PC-9 (cell line): Measurements from ENCODE around the gene TXNL4A. TPM values are rescaled to one million over a fixed set of nuclear protein-coding genes. Genes with fewer than 3 reads are reported as not detected.

Experiments used
- BruUV-seq: library from RNA; stranded (reverse); fragments of 400-500 nt; replicated peaks from 2 replicates; lab custom pipeline; 2021; lab: Mats Ljungman, UMichigan
- CTCF ChIA-PET: fragments of 300-600 bp; sonication (Branson Sonifier 250); formaldehyde crosslinking; loops from one replicate; lab custom pipeline; 2022; ENCODE audit warnings: antibody characterized with exemption; lab: Charles Lee
- POLR2A ChIA-PET: fragments of 300-600 bp; sonication (Branson Sonifier 250); formaldehyde crosslinking; loops from one replicate; lab custom pipeline; 2022; ENCODE audit warnings: antibody characterized with exemption; ENCODE audit not compliant: unreplicated experiment; lab: Charles Lee
- DNase-seq, 2 experiments: peaks; one replicate each; pipeline versions ENCODE4 v3.0.0 to v3.0.0-alpha.2; 2015 to 2022; ENCODE audit warnings: mixed read lengths in 1 of 2
- H2AFZ ChIP-seq: fragments of 200-600 bp; sonication (generic); 2 replicates; pipeline ENCODE4 v1.8.1; 2017; ENCODE audit warnings: antibody characterized with exemption
- H3F3A ChIP-seq: fragments of 200-600 bp; sonication (generic); 2 replicates; pipeline ENCODE4 v1.8.1; 2017; ENCODE audit warnings: antibody characterized with exemption, mild to moderate bottlenecking, low read depth; ENCODE audit not compliant: insufficient read depth
- H3K27ac ChIP-seq: fragments of 200-600 bp; sonication (generic); 2 replicates; pipeline ENCODE4 v1.6.1; 2016; ENCODE audit warnings: mixed run types
- H3K27me3 ChIP-seq: fragments of 200-600 bp; sonication (generic); 2 replicates; pipeline ENCODE4 v1.6.1; 2016; ENCODE audit warnings: low read depth, mixed run types; ENCODE audit not compliant: insufficient read depth
- H3K36me3 ChIP-seq: fragments of 200-600 bp; sonication (generic); 2 replicates; pipeline ENCODE4 v1.6.1; 2016; ENCODE audit warnings: low read depth, mixed run types
- H3K4me1 ChIP-seq: fragments of 200-600 bp; sonication (generic); replicated peaks from 2 replicates; pipeline ENCODE4 v1.6.1; 2016; ENCODE audit warnings: mixed run types; ENCODE audit not compliant: insufficient read depth
- H3K4me2 ChIP-seq: fragments of 200-600 bp; sonication (generic); 2 replicates; pipeline ENCODE4 v1.6.1; 2017; ENCODE audit warnings: mixed run types
- H3K4me3 ChIP-seq: fragments of 200-600 bp; sonication (generic); 2 replicates; pipeline ENCODE4 v1.6.1; 2016; ENCODE audit warnings: mixed run types
- H3K79me2 ChIP-seq: fragments of 200-600 bp; sonication (generic); 2 replicates; pipeline ENCODE4 v1.6.1; 2017; ENCODE audit warnings: low read depth, mixed run types
- H3K9me2 ChIP-seq: fragments of 200-600 bp; sonication (generic); 2 replicates; pipeline ENCODE4 v1.8.1; 2017; ENCODE audit warnings: mild to moderate bottlenecking; ENCODE audit not compliant: insufficient read depth
- H3K9me3 ChIP-seq: fragments of 200-600 bp; sonication (generic); 2 replicates; pipeline ENCODE4 v1.8.1; 2016; ENCODE audit warnings: low read depth; ENCODE audit not compliant: insufficient read depth
- H4K20me1 ChIP-seq: fragments of 200-600 bp; sonication (generic); 2 replicates; pipeline ENCODE4 v1.8.1; 2017; ENCODE audit not compliant: insufficient read depth
- CTCF ChIP-seq: fragments of 200-600 bp; sonication (generic); conservative IDR thresholded peaks from 2 replicates; pipeline ENCODE4 v1.6.1; 2017; ENCODE audit warnings: mixed run types, antibody characterized with exemption, mild to moderate bottlenecking, moderate library complexity
- EZH2 ChIP-seq: fragments of 200-600 bp; sonication (generic); IDR thresholded peaks from 2 replicates; pipeline ENCODE4 v1.8.0; 2017; ENCODE audit warnings: antibody characterized with exemption, low read depth
- intact Hi-C: fragments of 100-400 bp; cut with micrococcal nuclease; formaldehyde crosslinking; loops from one replicate; pipeline ENCODE4 v1.10.0; 2022; ENCODE audit not compliant: unreplicated experiment
- total RNA-seq: library from RNA; stranded (reverse); gene quantifications from 2 replicates; pipeline ENCODE4 v1.2.3, GENCODE V29; 2021

Gene TXNL4A
- total RNA-seq, 1 experiment from 2014 or later = 106 TPM

- H4K20me1 ChIP-seq = no peaks in the 10 kb centered on the region
- BruUV-seq = no TSS peak
- peaks cover 18% of the 10 kb centered on the region for H3K4me1 ChIP-seq
- no peak for TF ChIP-seq CTCF
- TF ChIP-seq EZH2 = no peak
- ChIA-PET POLR2A (no interaction called here), CTCF (no interaction called here)
- intact Hi-C loops = no loop called here
- no peak overlapping the region for H2AFZ ChIP-seq
- H3F3A ChIP-seq = peaks cover 12% of the 10 kb centered on the region; the same call in 1 of the 2 replicates
- no peak for DNase-seq
- H3K79me2 ChIP-seq = no peaks in the 10 kb centered on the region
- no peaks in the 10 kb centered on the region for H3K9me2 ChIP-seq
- no peaks in the 10 kb centered on the region for H3K27me3 ChIP-seq
- no peaks in the 10 kb centered on the region for H3K36me3 ChIP-seq
- H3K27ac ChIP-seq = no peak overlapping the region
- H3K9me3 ChIP-seq = no peaks in the 10 kb centered on the region
- H3K4me3 ChIP-seq = no peak overlapping the region
- H3K4me2 ChIP-seq = no peak overlapping the region
Measured at GRCh38 chr18:79956276-79956675, 32.1 kb downstream of the TXNL4A start.

- ChIA-PET CTCF (no interaction called here), POLR2A (no interaction called here)
- Histone ChIP-seq H4K20me1 (0 out of 2 replicates have a peak, but pooled peaks cover under 1% of the 10 kb centered on the region), H3K4me2 (no peak overlapping the region), H3F3A (peaks cover 12% of the 10 kb centered on the region; the same call in 1 of the 2 replicates), H3K27me3 (no peaks in the 10 kb centered on the region), H3K36me3 (no peaks in the 10 kb centered on the region), H3K79me2 (peaks cover 2% of the 10 kb centered on the region; the same call in 1 of the 2 replicates), H3K4me3 (no peak overlapping the region), H3K9me2 (no peaks in the 10 kb centered on the region), H3K27ac (no peak overlapping the region), H3K9me3 (no peaks in the 10 kb centered on the region), H2AFZ (no peak overlapping the region), H3K4me1 (peaks cover 13% of the 10 kb centered on the region)
- intact Hi-C loops = no loop called here
- TF ChIP-seq CTCF (no peak), EZH2 (no peak)
- no TSS peak for BruUV-seq
- DNase-seq = no peak
Measured at GRCh38 chr18:79955302-79956075, 32.9 kb downstream of the TXNL4A start.

- no peak overlapping the region for H3K4me2 ChIP-seq
- peaks cover 10% of the 10 kb centered on the region; the same call in 1 of the 2 replicates for H3F3A ChIP-seq
- TF ChIP-seq EZH2 (no peak), CTCF (no peak)
- no peak overlapping the region for H3K4me3 ChIP-seq
- CTCF ChIA-PET = no interaction called here
- no peaks in the 10 kb centered on the region for H3K27me3 ChIP-seq
- peaks cover 9% of the 10 kb centered on the region; the same call in 1 of the 2 replicates for H3K79me2 ChIP-seq
- 0 out of 2 replicates have a peak, but pooled peaks cover 6% of the 10 kb centered on the region for H4K20me1 ChIP-seq
- no peaks in the 10 kb centered on the region for H3K9me3 ChIP-seq
- H3K9me2 ChIP-seq = no peaks in the 10 kb centered on the region
- POLR2A ChIA-PET = interaction anchor here (0.6 kb wide), 1 partner anchor 276 kb away, joined by 3 read pairs; no protein-coding TSS in a partner anchor
- peaks cover 10% of the 10 kb centered on the region for H3K4me1 ChIP-seq
- H3K36me3 ChIP-seq = no peaks in the 10 kb centered on the region
- no peak overlapping the region for H3K27ac ChIP-seq
- intact Hi-C loops = no loop called here
- no TSS peak for BruUV-seq
- no peak for DNase-seq
- H2AFZ ChIP-seq = no peak overlapping the region
Measured at GRCh38 chr18:79954791-79955190, 33.6 kb downstream of the TXNL4A start.
